Astrocyte (in vitro differentiated cells and primary cell): ENCODE results near the gene ETS1. TPM values are rescaled to one million over a fixed set of nuclear protein-coding genes. Genes with fewer than 3 reads are reported as not detected.

ENCODE experiments used
- DNase-seq: peaks from one replicate; pipeline ENCODE4 v3.0.0-alpha.2; 2010; ENCODE audit warnings: low read depth
- FAIRE-seq: peaks from 2 replicates; lab custom pipeline; 2011; peaks lifted over from hg19 to GRCh38; lab: Jason Lieb, UNC
- H2AFZ ChIP-seq: 2 replicates; pipeline ENCODE4 v1.6.0; 2012; ENCODE audit warnings: low read depth, low read length, inconsistent platforms
- H3K27ac ChIP-seq: 2 replicates; pipeline ENCODE4 v1.5.1; 2011; ENCODE audit warnings: low read depth, low read length, inconsistent platforms
- H3K27me3 ChIP-seq: 2 replicates; pipeline ENCODE4 v1.6.0; 2011; ENCODE audit warnings: low read length, inconsistent platforms; ENCODE audit not compliant: insufficient read depth
- H3K36me3 ChIP-seq: 2 replicates; pipeline ENCODE4 v1.5.1; 2011; ENCODE audit warnings: low read length, inconsistent platforms; ENCODE audit not compliant: insufficient read depth
- H3K4me1 ChIP-seq: 2 replicates; pipeline ENCODE4 v1.5.1; 2011; ENCODE audit warnings: low read length, inconsistent platforms; ENCODE audit not compliant: insufficient read depth
- H3K4me2 ChIP-seq: 2 replicates; pipeline ENCODE4 v1.6.0; 2012; ENCODE audit warnings: low read length, inconsistent platforms
- H3K4me3 ChIP-seq: 2 replicates; pipeline ENCODE4 v1.5.1; 2011; ENCODE audit warnings: low read depth, mild to moderate bottlenecking, low read length, inconsistent platforms; ENCODE audit not compliant: insufficient read depth
- H3K79me2 ChIP-seq: 2 replicates; pipeline ENCODE4 v1.6.0; 2012; ENCODE audit warnings: mild to moderate bottlenecking, low read length, inconsistent platforms; ENCODE audit not compliant: insufficient read depth
- H3K9ac ChIP-seq: 2 replicates; pipeline ENCODE4 v1.6.0; 2012; ENCODE audit warnings: mild to moderate bottlenecking, low read length, inconsistent platforms
- H3K9me3 ChIP-seq: 2 replicates; pipeline ENCODE4 v1.5.1; 2012; ENCODE audit warnings: low read depth, mild to moderate bottlenecking, low read length, inconsistent platforms; ENCODE audit not compliant: insufficient read depth
- H4K20me1 ChIP-seq: 2 replicates; pipeline ENCODE4 v1.6.0; 2012; ENCODE audit warnings: low read length, inconsistent platforms; ENCODE audit not compliant: insufficient read depth
- H3K27ac Mint-ChIP-seq: one replicate; pipeline ENCODE4 v1.8.0; 2021; ENCODE audit warnings: mild to moderate bottlenecking, mixed read lengths; ENCODE audit not compliant: unreplicated experiment
- H3K27me3 Mint-ChIP-seq: one replicate; pipeline ENCODE4 v1.8.0; 2021; ENCODE audit warnings: low read depth, mixed read lengths; ENCODE audit not compliant: unreplicated experiment
- H3K36me3 Mint-ChIP-seq: one replicate; pipeline ENCODE4 v1.8.0; 2021; ENCODE audit warnings: low read depth, mixed read lengths; ENCODE audit not compliant: unreplicated experiment
- H3K4me1 Mint-ChIP-seq: one replicate; pipeline ENCODE4 v1.8.0; 2021; ENCODE audit warnings: low read depth, mixed read lengths; ENCODE audit not compliant: unreplicated experiment
- H3K4me3 Mint-ChIP-seq: one replicate; pipeline ENCODE4 v1.8.0; 2021; ENCODE audit warnings: mild to moderate bottlenecking, moderate library complexity, mixed read lengths; ENCODE audit not compliant: unreplicated experiment
- H3K9me3 Mint-ChIP-seq: one replicate; pipeline ENCODE4 v1.8.0; 2021; ENCODE audit warnings: mild to moderate bottlenecking, mixed read lengths; ENCODE audit not compliant: unreplicated experiment
- CTCF ChIP-seq: IDR thresholded peaks from 2 replicates; pipeline ENCODE4 v1.5.1; 2011; ENCODE audit warnings: low read depth, mild to moderate bottlenecking, inconsistent platforms, low read length, moderate library complexity; ENCODE audit not compliant: insufficient read depth
- EZH2 ChIP-seq: IDR thresholded peaks from 2 replicates; pipeline ENCODE4 v1.6.1; 2012; ENCODE audit warnings: mild to moderate bottlenecking, low read length, inconsistent platforms; ENCODE audit not compliant: insufficient read depth
- total RNA-seq: library from RNA; stranded (reverse); gene quantifications from 2 replicates; pipeline ENCODE4 v1.2.1, GENCODE V29; 2021

The ETS1 gene
- total RNA-seq, 1 donor from 2014 or later: 107 TPM

- TF ChIP-seq CTCF (no peak), EZH2 (no peak)
- H3K9me3 Mint-ChIP-seq: no peaks in the 10 kb centered on the region
- H3K4me1 Mint-ChIP-seq: peaks cover 57% of the 10 kb centered on the region
- Histone ChIP-seq H3K9ac (peak overlapping the region; percentile 100), H4K20me1 (peaks cover 95% of the 10 kb centered on the region), H3K27ac (peak overlapping the region; percentile 98), H3K4me2 (peak overlapping the region; percentile 92), H3K36me3 (peaks cover 9% of the 10 kb centered on the region), H3K4me1 (peaks cover 57% of the 10 kb centered on the region), H3K27me3 (no peaks in the 10 kb centered on the region), H3K79me2 (peaks cover 100% of the 10 kb centered on the region), H3K4me3 (peak overlapping the region; percentile 94), H2AFZ (no peak overlapping the region), H3K9me3 (no peaks in the 10 kb centered on the region)
- FAIRE-seq: no peak
- no peaks in the 10 kb centered on the region for H3K27me3 Mint-ChIP-seq
- peak overlapping the region; percentile 90 for H3K4me3 Mint-ChIP-seq
- DNase-seq: no peak
- peaks cover 6% of the 10 kb centered on the region for H3K36me3 Mint-ChIP-seq
- H3K27ac Mint-ChIP-seq: no peak overlapping the region
These were observed 70.5 kb downstream of the ETS1 start for GRCh38 chr11:128516886-128517285.

- no peak overlapping the region for H3K27ac ChIP-seq
- TF ChIP-seq EZH2: no peak
- no peak for TF ChIP-seq CTCF
- peaks cover 57% of the 10 kb centered on the region for H3K4me1 Mint-ChIP-seq
- H3K4me3 ChIP-seq: no peak overlapping the region
- no peak overlapping the region for H2AFZ ChIP-seq
- peaks cover 57% of the 10 kb centered on the region for H3K4me1 ChIP-seq
- peaks cover 9% of the 10 kb centered on the region for H3K36me3 ChIP-seq
- H3K79me2 ChIP-seq: peaks cover 100% of the 10 kb centered on the region
- H3K9ac ChIP-seq: no peak overlapping the region
- H3K27me3 ChIP-seq: no peaks in the 10 kb centered on the region
- H3K27ac Mint-ChIP-seq: no peak overlapping the region
- no peaks in the 10 kb centered on the region for H3K9me3 ChIP-seq
- peaks cover 99% of the 10 kb centered on the region for H4K20me1 ChIP-seq
- H3K9me3 Mint-ChIP-seq: no peaks in the 10 kb centered on the region
- peaks cover 6% of the 10 kb centered on the region for H3K36me3 Mint-ChIP-seq
- H3K4me3 Mint-ChIP-seq: peak overlapping the region; percentile 90
- H3K27me3 Mint-ChIP-seq: no peaks in the 10 kb centered on the region
- no peak for FAIRE-seq
- H3K4me2 ChIP-seq: peak overlapping the region; percentile 92
- DNase-seq: no peak
These were observed 71.3 kb downstream of the ETS1 start for GRCh38 chr11:128515826-128516778.
